ENCODE data around the gene CMTM4.

CMTM4 gene

DNA sequence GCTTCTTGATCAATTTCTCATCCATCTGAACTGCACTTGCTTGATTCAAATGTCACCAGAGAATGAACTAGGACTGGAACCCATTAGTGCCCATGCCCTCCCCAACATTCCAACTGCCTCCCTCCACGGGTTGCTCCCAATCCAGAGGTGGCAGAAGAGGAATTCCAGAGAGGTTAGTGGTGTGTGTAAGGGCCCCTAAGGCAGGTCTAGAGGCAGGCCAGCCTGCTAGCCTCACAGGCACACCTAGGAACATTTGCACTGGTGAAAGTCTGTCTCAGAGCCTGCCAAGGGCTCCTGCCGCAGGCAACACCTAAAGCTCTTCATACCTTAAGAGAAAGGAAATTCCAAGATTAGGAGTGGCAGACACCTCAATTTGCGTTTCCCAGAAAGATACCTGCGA, 21.2 kb upstream of the CMTM4 start:
- in situ Hi-C loops (cut with HindIII; ENCODE audit: low pct_unique_long_range_greater_than_20kb, low sequenced_read_pairs) = no loop called here
- no peak for TF ChIP-seq JUND (IDR thresholded peaks at IDR 0.05; ENCODE audit: low read depth)
- DNase-seq (ENCODE audit: low read depth in 1 of 2, low spot score in 1 of 2) = no peak

GRCh38 chr16:66717112-66717675, 20.7 kb upstream of the CMTM4 start:
- in situ Hi-C loops (cut with HindIII; ENCODE audit: low pct_unique_long_range_greater_than_20kb, low sequenced_read_pairs) = no loop called here
- TF ChIP-seq JUND (IDR thresholded peaks at IDR 0.05; ENCODE audit: low read depth) = no peak
- DNase-seq (ENCODE audit: low read depth in 1 of 2, low spot score in 1 of 2) = peak in 1 of 2 experiments; percentile 25

DNA sequence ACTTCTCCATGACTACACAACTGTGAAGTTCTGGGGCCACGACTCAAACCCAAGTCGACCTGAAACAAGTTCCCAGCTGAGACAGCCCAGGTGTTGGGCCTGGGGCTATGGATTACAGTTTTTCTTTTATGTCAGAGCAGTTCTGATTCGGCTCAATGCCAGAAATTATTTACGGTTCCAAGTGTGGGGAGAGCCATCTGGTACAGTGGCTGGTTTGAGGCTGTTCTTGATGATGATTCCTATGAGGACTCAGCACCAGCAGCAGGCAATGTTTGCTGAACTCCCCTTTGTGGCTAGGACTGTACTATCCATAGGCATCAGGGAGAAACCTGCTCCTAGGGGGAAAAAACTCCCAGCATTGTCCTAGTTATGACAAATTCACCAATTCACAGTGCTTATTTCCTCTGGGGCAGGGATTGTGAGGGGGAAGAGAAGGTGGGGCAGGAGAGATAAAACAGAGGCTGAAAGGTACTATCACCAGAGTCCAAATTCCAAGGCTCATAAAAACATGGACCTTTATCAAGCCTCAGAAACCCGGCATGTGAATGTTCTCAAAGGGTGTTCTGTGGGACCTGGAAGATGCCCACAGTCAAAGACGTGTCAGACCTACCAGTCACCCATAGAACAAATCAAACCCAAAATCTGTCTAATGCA, 18.2 kb upstream of the CMTM4 start:
- TF ChIP-seq JUND (IDR thresholded peaks at IDR 0.05; ENCODE audit: low read depth) = no peak
- DNase-seq (ENCODE audit: low read depth in 1 of 2, low spot score in 1 of 2) = peak in 1 of 2 experiments; percentile 57
- in situ Hi-C loops (cut with HindIII; ENCODE audit: low pct_unique_long_range_greater_than_20kb, low sequenced_read_pairs) = no loop called here

GRCh38 chr16:66714062-66714461, 17.5 kb upstream of the CMTM4 start:
- in situ Hi-C loops (cut with HindIII; ENCODE audit: low pct_unique_long_range_greater_than_20kb, low sequenced_read_pairs) = no loop called here
- DNase-seq (ENCODE audit: low read depth in 1 of 2, low spot score in 1 of 2) = no peak
- no peak for TF ChIP-seq JUND (IDR thresholded peaks at IDR 0.05; ENCODE audit: low read depth)

GRCh38 chr16:66713076-66713475, 16.5 kb upstream of the CMTM4 start:
- no peak for DNase-seq (ENCODE audit: low read depth in 1 of 2, low spot score in 1 of 2)
- in situ Hi-C loops (cut with HindIII; ENCODE audit: low pct_unique_long_range_greater_than_20kb, low sequenced_read_pairs) = no loop called here
- no peak for TF ChIP-seq JUND (IDR thresholded peaks at IDR 0.05; ENCODE audit: low read depth)

GRCh38 chr16:66712512-66712911, 16.0 kb upstream of the CMTM4 start:
- in situ Hi-C loops (cut with HindIII; ENCODE audit: low pct_unique_long_range_greater_than_20kb, low sequenced_read_pairs) = no loop called here
- no peak for TF ChIP-seq JUND (IDR thresholded peaks at IDR 0.05; ENCODE audit: low read depth)
- DNase-seq (ENCODE audit: low read depth in 1 of 2, low spot score in 1 of 2) = no peak

DNA sequence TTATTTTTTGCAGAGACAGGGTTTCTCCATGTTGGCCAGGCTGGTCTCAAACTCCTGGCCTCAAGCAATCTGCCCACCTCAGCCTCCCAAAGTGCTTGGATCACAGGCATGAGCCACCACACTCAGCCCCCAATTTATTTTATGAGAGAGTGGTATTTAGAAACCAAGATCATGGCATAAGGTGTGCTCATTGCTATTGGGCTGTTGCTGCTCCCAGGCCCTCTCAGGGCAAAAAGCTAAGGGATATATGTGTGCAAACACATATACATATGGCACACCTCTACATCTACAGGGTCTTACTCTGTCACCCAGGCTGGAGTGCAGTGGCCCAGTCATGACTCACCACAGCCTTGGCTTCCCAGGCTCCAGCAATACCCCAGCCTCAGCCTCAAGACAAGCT, 15.0 kb upstream of the CMTM4 start:
- in situ Hi-C loops (cut with HindIII; ENCODE audit: low pct_unique_long_range_greater_than_20kb, low sequenced_read_pairs) = no loop called here
- TF ChIP-seq JUND (IDR thresholded peaks at IDR 0.05; ENCODE audit: low read depth) = no peak
- no peak for DNase-seq (ENCODE audit: low read depth in 1 of 2, low spot score in 1 of 2)

- no peak for TF ChIP-seq JUND (IDR thresholded peaks at IDR 0.05; ENCODE audit: low read depth)
- DNase-seq (ENCODE audit: low read depth in 1 of 2, low spot score in 1 of 2) = peak in 1 of 2 experiments; percentile 49
- in situ Hi-C loops (cut with HindIII; ENCODE audit: low pct_unique_long_range_greater_than_20kb, low sequenced_read_pairs) = no loop called here
Measured at GRCh38 chr16:66706506-66706880, 9.9 kb upstream of the CMTM4 start.

DNA sequence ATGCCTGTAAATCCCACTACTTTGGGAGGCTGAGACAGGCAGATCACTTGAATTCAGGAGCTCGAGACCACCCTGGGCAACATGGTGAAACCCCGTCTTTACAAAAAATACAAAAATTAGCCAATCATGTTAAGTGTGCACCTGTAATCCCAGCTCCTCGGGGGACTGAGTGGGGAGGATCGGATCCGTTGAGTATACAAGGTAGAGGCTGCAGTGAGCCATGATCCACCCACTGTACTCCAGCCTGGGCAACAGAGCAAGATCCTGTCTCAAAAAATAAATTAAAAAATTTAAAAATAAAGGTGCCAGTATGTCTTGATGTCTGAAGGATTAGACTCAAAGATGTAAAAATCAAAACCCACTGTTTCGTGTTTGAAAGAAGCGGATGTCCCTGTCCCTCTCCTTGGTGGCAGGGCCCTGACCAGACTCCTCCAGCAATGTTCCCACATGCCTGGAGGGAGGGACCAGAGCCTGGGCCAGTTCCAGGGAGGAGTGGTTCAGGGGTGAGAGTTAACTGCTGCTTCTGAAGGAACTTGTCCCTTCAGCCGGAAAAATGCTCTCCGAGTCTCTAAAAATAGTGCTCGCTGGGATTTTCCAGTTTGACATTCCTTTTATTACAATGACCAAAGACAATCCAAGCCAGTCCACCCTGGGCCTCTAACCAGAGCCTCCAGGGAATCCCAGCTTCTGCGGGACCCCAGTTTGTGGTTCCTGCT, 9.4 kb upstream of the CMTM4 start:
- peak in 1 of 2 experiments; percentile 65 for DNase-seq (ENCODE audit: low read depth in 1 of 2, low spot score in 1 of 2)
- in situ Hi-C loops (cut with HindIII; ENCODE audit: low pct_unique_long_range_greater_than_20kb, low sequenced_read_pairs) = no loop called here
- TF ChIP-seq JUND (IDR thresholded peaks at IDR 0.05; ENCODE audit: low read depth) = no peak

DNA sequence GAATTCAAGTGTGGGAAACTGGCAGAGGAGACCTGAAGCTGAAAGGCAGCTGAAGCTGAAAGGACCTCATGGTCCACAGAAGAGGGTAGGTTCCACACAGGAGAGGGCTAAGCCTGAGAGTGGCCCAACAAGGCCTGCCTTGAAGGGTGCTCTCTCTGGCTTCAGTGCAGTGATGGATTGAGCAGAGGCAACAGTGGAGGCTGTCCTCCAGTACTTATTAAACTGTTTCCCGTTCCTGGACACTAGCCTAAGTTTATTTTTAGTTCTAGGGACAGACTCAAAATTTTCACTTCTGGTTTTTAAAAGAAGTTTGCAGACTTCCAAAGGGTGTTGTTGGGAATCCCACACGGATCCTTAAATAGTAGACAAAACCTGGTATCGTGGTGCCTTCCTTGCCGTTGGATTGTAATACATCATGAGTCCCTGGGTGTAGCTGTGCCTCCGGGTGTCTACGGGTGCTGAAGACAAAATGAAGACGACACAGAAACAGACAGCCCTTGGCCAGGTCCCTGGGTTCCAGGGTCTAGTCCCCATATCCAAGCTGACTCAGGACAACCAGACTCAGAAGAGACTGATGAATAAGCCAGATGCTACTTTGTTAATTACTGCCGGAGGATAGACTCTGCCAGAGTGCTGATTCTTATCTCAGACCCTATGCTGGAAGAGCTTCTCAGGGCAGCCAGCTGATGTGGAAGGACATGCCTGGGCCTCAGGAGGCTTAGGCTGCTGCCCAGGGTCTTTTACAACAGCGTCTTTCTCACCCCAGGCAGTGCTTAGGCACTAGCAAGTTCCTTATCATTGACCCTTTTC, 7.1 kb upstream of the CMTM4 start:
- no peak for DNase-seq (ENCODE audit: low read depth in 1 of 2, low spot score in 1 of 2)
- TF ChIP-seq JUND (IDR thresholded peaks at IDR 0.05; ENCODE audit: low read depth) = no peak

DNA sequence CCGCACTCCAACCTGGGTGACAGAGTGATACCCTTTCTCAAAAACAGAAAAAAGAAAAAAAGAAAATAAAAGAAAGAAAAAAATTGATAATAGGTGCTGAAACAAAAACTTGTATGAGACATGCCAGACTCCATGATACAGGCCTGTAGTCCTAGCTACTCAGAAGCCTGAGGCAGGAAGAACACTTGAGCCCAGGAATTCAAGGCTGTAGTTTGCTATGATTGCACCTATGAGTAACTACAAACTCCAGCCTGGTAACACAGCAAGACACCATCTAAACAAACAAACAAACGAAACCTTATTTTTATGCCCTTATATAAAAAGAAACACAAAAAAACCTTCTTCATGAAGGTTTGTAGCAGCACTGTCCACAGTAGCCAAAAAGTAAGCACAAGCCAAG, 5.0 kb upstream of the CMTM4 start:
- TF ChIP-seq JUND (IDR thresholded peaks at IDR 0.05; ENCODE audit: low read depth) = no peak
- in situ Hi-C loops (cut with HindIII; ENCODE audit: low pct_unique_long_range_greater_than_20kb, low sequenced_read_pairs) = no loop called here
- DNase-seq (ENCODE audit: low read depth in 1 of 2, low spot score in 1 of 2) = no peak

More for the DNA sequence above, 7.1 kb upstream of the CMTM4 start:
- in situ Hi-C loops (cut with HindIII; ENCODE audit: low pct_unique_long_range_greater_than_20kb, low sequenced_read_pairs) = no loop called here

- TF ChIP-seq JUND (IDR thresholded peaks at IDR 0.05; ENCODE audit: low read depth) = no peak
Measured at GRCh38 chr16:66701026-66701425, 4.5 kb upstream of the CMTM4 start.

GRCh38 chr16:66699898-66700297, 3.4 kb upstream of the CMTM4 start:
- no peak for DNase-seq (ENCODE audit: low read depth in 1 of 2, low spot score in 1 of 2)
- in situ Hi-C loops (cut with HindIII; ENCODE audit: low pct_unique_long_range_greater_than_20kb, low sequenced_read_pairs) = no loop called here
- no peak for TF ChIP-seq JUND (IDR thresholded peaks at IDR 0.05; ENCODE audit: low read depth)

More at GRCh38 chr16:66701026-66701425, 4.5 kb upstream of the CMTM4 start:
- in situ Hi-C loops (cut with HindIII; ENCODE audit: low pct_unique_long_range_greater_than_20kb, low sequenced_read_pairs) = no loop called here
- DNase-seq (ENCODE audit: low read depth in 1 of 2, low spot score in 1 of 2) = no peak

Measured in T47D (cell line).